PC-3 (cell line): ENCODE measurements around the gene ZBTB11. TPM values are rescaled to one million over a fixed set of nuclear protein-coding genes. Genes with fewer than 3 reads are reported as not detected.

ENCODE experiments used
- ATAC-seq: fragments of 200-7000 bp; cut with Tn5 transposase; 2 replicates; pipeline ENCODE4 v1.9.1; 2020; ENCODE audit warnings: mild to moderate bottlenecking, moderate library complexity
- BruUV-seq: library from RNA; stranded (reverse); fragments of 400-500 nt; replicated peaks from 2 replicates; lab custom pipeline; 2021; lab: Mats Ljungman, UMichigan
- CTCF ChIA-PET: fragments of 300-600 bp; sonication (Branson Sonifier 250); formaldehyde crosslinking; loops from one replicate; lab custom pipeline; 2022; ENCODE audit warnings: antibody characterized with exemption; lab: Charles Lee
- POLR2A ChIA-PET: fragments of 300-600 bp; sonication (Branson Sonifier 250); formaldehyde crosslinking; loops from one replicate; lab custom pipeline; 2022; ENCODE audit warnings: antibody characterized with exemption; ENCODE audit not compliant: unreplicated experiment; lab: Charles Lee
- DNase-seq: peaks from one replicate; pipeline ENCODE4 v3.0.0-alpha.2; 2015
- H2AFZ ChIP-seq: fragments of 300-600 bp; sonication (generic); 2 replicates; pipeline ENCODE4 v1.6.0; 2016; ENCODE audit warnings: antibody characterized with exemption, low read length
- H3F3A ChIP-seq: fragments of 300-600 bp; sonication (generic); one replicate; pipeline ENCODE4 v1.6.0; 2017; ENCODE audit warnings: antibody characterized with exemption, low read length, control low read depth, mild to moderate bottlenecking; ENCODE audit not compliant: unreplicated experiment
- H3K27ac ChIP-seq: fragments of 300-600 bp; sonication (generic); 2 replicates; pipeline ENCODE4 v1.5.1; 2016; ENCODE audit warnings: mild to moderate bottlenecking, low read length
- H3K27me3 ChIP-seq: fragments of 300-600 bp; sonication (generic); 2 replicates; pipeline ENCODE4 v1.6.1; 2016; ENCODE audit warnings: low read length, mixed read lengths
- H3K36me3 ChIP-seq: fragments of 300-600 bp; sonication (generic); 2 replicates; pipeline ENCODE4 v1.6.1; 2016; ENCODE audit warnings: low read depth, mixed run types, low read length, mixed read lengths
- H3K4me1 ChIP-seq: fragments of 300-600 bp; sonication (generic); 2 replicates; pipeline ENCODE4 v1.5.1; 2016; ENCODE audit warnings: low read length; ENCODE audit not compliant: insufficient read depth
- H3K4me2 ChIP-seq: fragments of 300-600 bp; sonication (generic); 2 replicates; pipeline ENCODE4 v1.6.0; 2016; ENCODE audit warnings: low read length
- H3K4me3 ChIP-seq: fragments of 300-600 bp; sonication (generic); 2 replicates; pipeline ENCODE4 v1.5.1; 2016; ENCODE audit warnings: mild to moderate bottlenecking, low read length, mixed read lengths
- H3K79me2 ChIP-seq: fragments of 300-600 bp; sonication (generic); 2 replicates; pipeline ENCODE4 v1.6.1; 2017; ENCODE audit warnings: low read length, mixed read lengths
- H3K9ac ChIP-seq: fragments of 300-600 bp; sonication (generic); 2 replicates; pipeline ENCODE4 v1.6.0; 2016; ENCODE audit warnings: mild to moderate bottlenecking, low read length
- H3K9me2 ChIP-seq: fragments of 300-600 bp; sonication (generic); replicated peaks from 2 replicates; pipeline ENCODE4 v1.6.1; 2016; ENCODE audit warnings: mixed run types, low read length, mixed read lengths
- H3K9me3 ChIP-seq: fragments of 300-600 bp; sonication (generic); 2 replicates; pipeline ENCODE4 v1.6.1; 2016; ENCODE audit warnings: low read length, mixed read lengths
- H4K20me1 ChIP-seq: fragments of 300-600 bp; sonication (generic); 2 replicates; pipeline ENCODE4 v1.6.1; 2016; ENCODE audit warnings: low read length, mixed read lengths
- EZH2 ChIP-seq: fragments of 300-600 bp; sonication (generic); IDR thresholded peaks from one replicate; pipeline ENCODE4 v1.6.1; 2017; ENCODE audit warnings: antibody characterized with exemption, mild to moderate bottlenecking, low read length; ENCODE audit not compliant: unreplicated experiment
- EZH2phosphoT487 ChIP-seq: fragments of 300-600 bp; sonication (generic); IDR thresholded peaks from 2 replicates; pipeline ENCODE4 v1.6.1; 2018; ENCODE audit warnings: mild to moderate bottlenecking, antibody characterized with exemption, low read length, borderline replicate concordance
- intact Hi-C: fragments of 100-400 bp; cut with micrococcal nuclease; formaldehyde crosslinking; loops from 2 replicates; pipeline ENCODE4 v1.9.0; 2023
- total RNA-seq: library from RNA; depleted of rRNA; stranded (reverse); fragments of >200 nt; gene quantifications from 2 replicates; pipeline ENCODE4 v1.2.3, GENCODE V29; 2014
- TF ChIP-seq, protein P1 (sequence below): fragments of 300-600 bp; sonication (generic); conservative IDR thresholded peaks from 2 replicates; pipeline ENCODE4 v1.5.1; 2017; ENCODE audit warnings: antibody characterized with exemption, low read depth, mild to moderate bottlenecking, low read length

The ZBTB11 gene
- total RNA-seq, 1 experiment from 2014 or later: 27.6 TPM

DNA sequence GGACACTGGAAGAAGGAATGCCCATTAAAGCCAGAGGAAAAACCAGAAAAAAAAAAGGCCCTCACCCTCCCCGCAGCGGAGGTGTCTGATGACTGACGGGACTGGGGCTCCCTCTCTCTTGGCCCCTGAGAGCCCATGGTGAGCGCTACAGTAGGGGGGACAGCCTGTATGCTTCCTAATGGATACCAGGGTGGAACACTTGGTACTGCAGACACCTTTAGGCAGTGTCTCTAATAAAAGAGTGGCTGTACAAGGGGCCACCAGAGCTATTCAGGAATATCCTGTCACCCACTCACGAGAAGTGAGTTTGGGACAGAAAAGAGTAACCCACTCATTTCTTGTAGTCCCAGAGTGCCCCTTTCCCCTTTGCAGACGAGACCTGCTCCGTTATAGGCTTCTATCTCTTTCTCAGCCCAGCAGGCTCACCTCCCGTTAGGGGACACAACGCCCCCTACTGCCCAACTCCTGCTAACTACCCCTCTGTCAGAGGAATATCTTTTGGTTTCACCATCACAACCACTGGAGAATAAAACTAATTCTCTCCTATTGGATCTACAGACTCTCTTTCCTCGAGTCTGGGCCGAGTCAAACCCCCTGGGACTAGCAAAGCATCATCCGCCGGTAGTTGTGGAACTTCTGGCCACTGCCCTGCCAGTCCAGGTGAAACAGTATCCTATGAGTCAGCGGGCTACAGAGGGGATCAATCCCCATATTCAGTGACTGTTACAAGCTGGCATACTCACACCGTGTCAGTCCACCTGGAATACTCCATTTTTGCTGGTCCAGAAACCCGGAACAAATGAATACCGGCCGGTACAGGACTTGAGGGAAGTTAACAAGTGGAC lies 40.8 kb downstream of the ZBTB11 start:
- DNase-seq (peak; percentile 69), ATAC-seq (peak; percentile 85)
- intact Hi-C loops: loop anchor here (1.0 to 10.0 kb wide), 2 partner anchors 63 to 221 kb away; no protein-coding TSS in a partner anchor
- H4K20me1 ChIP-seq: no peaks in the 10 kb centered on the region
- H3K4me2 ChIP-seq: no peak overlapping the region; the same call in 1 of the 2 replicates
- no peaks in the 10 kb centered on the region for H3K36me3 ChIP-seq
- no peaks in the 10 kb centered on the region for H3K9me2 ChIP-seq
- no peaks in the 10 kb centered on the region for H3K27me3 ChIP-seq
- no TSS peak for BruUV-seq
- H3K9ac ChIP-seq: no peak overlapping the region
- H2AFZ ChIP-seq: no peak overlapping the region
- no peaks in the 10 kb centered on the region for H3K79me2 ChIP-seq
- TF ChIP-seq EZH2phosphoT487: no peak
- TF ChIP-seq EZH2: no peak
- TF ChIP-seq, protein P1, sequence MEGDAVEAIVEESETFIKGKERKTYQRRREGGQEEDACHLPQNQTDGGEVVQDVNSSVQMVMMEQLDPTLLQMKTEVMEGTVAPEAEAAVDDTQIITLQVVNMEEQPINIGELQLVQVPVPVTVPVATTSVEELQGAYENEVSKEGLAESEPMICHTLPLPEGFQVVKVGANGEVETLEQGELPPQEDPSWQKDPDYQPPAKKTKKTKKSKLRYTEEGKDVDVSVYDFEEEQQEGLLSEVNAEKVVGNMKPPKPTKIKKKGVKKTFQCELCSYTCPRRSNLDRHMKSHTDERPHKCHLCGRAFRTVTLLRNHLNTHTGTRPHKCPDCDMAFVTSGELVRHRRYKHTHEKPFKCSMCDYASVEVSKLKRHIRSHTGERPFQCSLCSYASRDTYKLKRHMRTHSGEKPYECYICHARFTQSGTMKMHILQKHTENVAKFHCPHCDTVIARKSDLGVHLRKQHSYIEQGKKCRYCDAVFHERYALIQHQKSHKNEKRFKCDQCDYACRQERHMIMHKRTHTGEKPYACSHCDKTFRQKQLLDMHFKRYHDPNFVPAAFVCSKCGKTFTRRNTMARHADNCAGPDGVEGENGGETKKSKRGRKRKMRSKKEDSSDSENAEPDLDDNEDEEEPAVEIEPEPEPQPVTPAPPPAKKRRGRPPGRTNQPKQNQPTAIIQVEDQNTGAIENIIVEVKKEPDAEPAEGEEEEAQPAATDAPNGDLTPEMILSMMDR: peak; percentile 81
- H3K27ac ChIP-seq: no peak overlapping the region
- ChIA-PET POLR2A (no interaction called here), CTCF (no interaction called here)
- no peak overlapping the region for H3K4me3 ChIP-seq
- H3F3A ChIP-seq: no peaks in the 10 kb centered on the region
- H3K9me3 ChIP-seq: no peaks in the 10 kb centered on the region
- no peaks in the 10 kb centered on the region for H3K4me1 ChIP-seq

DNA sequence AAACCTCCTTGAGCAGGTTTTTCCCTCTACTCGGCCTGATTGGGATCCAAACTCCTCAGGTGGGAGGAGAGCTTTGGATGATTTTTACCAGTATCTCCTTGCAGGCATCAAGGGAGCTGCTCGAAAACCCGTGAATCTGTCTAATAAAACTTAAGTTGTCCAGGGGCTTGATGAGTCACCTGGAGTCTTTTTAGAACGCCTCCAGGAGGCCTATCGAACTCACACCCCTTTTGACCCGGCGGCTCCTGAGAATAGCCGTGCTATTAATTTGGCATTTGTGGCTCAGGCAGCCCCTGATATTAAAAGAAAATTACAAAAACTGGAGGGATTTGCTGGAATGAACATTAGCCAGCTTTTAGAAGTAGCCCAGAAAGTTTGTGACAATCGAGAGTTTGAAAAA lies 41.6 kb downstream of the ZBTB11 start:
- ATAC-seq: no peak
- H3K4me2 ChIP-seq: no peak overlapping the region
- ChIA-PET POLR2A (no interaction called here), CTCF (interaction anchor here (0.5 kb wide), 1 partner anchor 53 kb away, joined by 3 read pairs; no protein-coding TSS in a partner anchor)
- H3K4me1 ChIP-seq: no peaks in the 10 kb centered on the region
- no peaks in the 10 kb centered on the region for H3K79me2 ChIP-seq
- intact Hi-C loops: loop anchor here (10.0 kb wide), 1 partner anchor 221 kb away; no protein-coding TSS in a partner anchor
- TF ChIP-seq, protein P1: no peak
- TF ChIP-seq EZH2 (no peak), EZH2phosphoT487 (no peak)
- no peaks in the 10 kb centered on the region for H3F3A ChIP-seq
- H3K27ac ChIP-seq: no peak overlapping the region
- H4K20me1 ChIP-seq: no peaks in the 10 kb centered on the region
- H3K4me3 ChIP-seq: no peak overlapping the region
- H3K27me3 ChIP-seq: no peaks in the 10 kb centered on the region
- H3K9me2 ChIP-seq: no peaks in the 10 kb centered on the region
- H3K9ac ChIP-seq: no peak overlapping the region
- peak; percentile 23 for DNase-seq
- no peak overlapping the region for H2AFZ ChIP-seq
- BruUV-seq: no TSS peak
- no peaks in the 10 kb centered on the region for H3K9me3 ChIP-seq
- no peaks in the 10 kb centered on the region for H3K36me3 ChIP-seq
